ENCODE data around the gene MOB3B.

DNA sequence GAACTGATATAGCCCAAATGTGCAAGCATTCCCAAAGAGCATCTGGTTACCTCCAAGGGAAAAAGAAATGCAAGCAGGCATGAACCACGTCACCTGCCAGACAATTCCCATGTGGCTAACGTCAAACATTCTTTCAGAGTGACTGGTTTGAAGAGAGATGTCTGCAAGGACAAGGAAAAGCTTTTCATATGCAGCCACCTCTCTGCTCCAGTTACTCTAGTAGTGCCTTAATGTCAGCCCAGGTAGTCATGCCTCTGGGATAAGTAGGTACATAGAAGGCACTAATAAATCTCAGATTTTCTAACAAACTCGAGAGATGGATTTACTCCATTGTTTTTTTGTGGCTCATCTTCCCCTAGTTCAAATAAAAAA, 102.4 kb downstream of the MOB3B start:
- TF ChIP-seq OSR1 (CRISPR knock-in tag; IDR thresholded peaks at IDR 0.05) (no peak), ZFP30 (CRISPR knock-in tag; IDR thresholded peaks at IDR 0.05) (no peak), ISL1 (CRISPR knock-in tag; IDR thresholded peaks at IDR 0.05) (peak; percentile 65), BACH2 (CRISPR knock-in tag; IDR thresholded peaks at IDR 0.05; ENCODE audit: borderline replicate concordance) (no peak), TSHZ2 (CRISPR knock-in tag; IDR thresholded peaks at IDR 0.05) (no peak), SNAI2 (CRISPR knock-in tag; IDR thresholded peaks at IDR 0.05) (peak; percentile 44; the same call in 1 of the 2 replicates), ZNF8 (CRISPR knock-in tag; IDR thresholded peaks at IDR 0.05) (no peak), ZFP3 (CRISPR knock-in tag; IDR thresholded peaks at IDR 0.05) (no peak)
- TF ChIP-seq, protein P1, sequence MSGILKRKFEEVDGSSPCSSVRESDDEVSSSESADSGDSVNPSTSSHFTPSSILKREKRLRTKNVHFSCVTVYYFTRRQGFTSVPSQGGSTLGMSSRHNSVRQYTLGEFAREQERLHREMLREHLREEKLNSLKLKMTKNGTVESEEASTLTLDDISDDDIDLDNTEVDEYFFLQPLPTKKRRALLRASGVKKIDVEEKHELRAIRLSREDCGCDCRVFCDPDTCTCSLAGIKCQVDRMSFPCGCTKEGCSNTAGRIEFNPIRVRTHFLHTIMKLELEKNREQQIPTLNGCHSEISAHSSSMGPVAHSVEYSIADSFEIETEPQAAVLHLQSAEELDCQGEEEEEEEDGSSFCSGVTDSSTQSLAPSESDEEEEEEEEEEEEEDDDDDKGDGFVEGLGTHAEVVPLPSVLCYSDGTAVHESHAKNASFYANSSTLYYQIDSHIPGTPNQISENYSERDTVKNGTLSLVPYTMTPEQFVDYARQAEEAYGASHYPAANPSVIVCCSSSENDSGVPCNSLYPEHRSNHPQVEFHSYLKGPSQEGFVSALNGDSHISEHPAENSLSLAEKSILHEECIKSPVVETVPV (CRISPR knock-in tag; IDR thresholded peaks at IDR 0.05) = no peak
- TF ChIP-seq, protein P2, sequence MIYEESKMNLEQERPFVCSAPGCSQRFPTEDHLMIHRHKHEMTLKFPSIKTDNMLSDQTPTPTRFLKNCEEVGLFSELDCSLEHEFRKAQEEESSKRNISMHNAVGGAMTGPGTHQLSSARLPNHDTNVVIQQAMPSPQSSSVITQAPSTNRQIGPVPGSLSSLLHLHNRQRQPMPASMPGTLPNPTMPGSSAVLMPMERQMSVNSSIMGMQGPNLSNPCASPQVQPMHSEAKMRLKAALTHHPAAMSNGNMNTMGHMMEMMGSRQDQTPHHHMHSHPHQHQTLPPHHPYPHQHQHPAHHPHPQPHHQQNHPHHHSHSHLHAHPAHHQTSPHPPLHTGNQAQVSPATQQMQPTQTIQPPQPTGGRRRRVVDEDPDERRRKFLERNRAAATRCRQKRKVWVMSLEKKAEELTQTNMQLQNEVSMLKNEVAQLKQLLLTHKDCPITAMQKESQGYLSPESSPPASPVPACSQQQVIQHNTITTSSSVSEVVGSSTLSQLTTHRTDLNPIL (CRISPR knock-in tag; IDR thresholded peaks at IDR 0.05; ENCODE audit: low read depth) = no peak
- TF ChIP-seq, protein P3, sequence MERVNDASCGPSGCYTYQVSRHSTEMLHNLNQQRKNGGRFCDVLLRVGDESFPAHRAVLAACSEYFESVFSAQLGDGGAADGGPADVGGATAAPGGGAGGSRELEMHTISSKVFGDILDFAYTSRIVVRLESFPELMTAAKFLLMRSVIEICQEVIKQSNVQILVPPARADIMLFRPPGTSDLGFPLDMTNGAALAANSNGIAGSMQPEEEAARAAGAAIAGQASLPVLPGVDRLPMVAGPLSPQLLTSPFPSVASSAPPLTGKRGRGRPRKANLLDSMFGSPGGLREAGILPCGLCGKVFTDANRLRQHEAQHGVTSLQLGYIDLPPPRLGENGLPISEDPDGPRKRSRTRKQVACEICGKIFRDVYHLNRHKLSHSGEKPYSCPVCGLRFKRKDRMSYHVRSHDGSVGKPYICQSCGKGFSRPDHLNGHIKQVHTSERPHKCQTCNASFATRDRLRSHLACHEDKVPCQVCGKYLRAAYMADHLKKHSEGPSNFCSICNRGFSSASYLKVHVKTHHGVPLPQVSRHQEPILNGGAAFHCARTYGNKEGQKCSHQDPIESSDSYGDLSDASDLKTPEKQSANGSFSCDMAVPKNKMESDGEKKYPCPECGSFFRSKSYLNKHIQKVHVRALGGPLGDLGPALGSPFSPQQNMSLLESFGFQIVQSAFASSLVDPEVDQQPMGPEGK (CRISPR knock-in tag; IDR thresholded peaks at IDR 0.05; ENCODE audit: borderline replicate concordance) = no peak

Measured in SK-N-SH treated with all-trans-retinoic acid at 6 μM for 48 hours (cell line).